ENCODE data around the gene UBE3A. TPM values are rescaled to one million over a fixed set of nuclear protein-coding genes. Genes with fewer than 3 reads are reported as not detected.

UBE3A gene
- total RNA-seq, 1 donor from 2014 or later, result 152 TPM

DNA sequence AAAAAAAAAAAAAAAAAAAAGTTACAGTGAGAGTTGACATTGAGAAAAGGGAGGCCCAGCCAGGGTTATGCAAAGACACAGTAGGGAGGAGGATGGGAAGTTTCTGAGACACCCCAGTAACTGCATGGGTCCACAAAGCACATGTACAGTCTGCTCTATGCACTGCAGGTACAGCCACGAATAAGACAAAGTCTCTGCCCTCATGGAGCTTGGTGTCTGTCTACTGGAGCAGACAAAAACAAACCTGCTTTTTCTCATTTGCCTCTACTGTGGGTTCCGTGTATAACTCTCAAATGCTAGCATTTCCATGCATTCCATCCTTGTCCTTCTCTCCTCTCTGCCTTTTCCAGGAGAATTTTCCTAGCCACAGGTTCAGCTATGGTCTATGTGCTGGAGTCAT, 107.4 kb downstream of the UBE3A start:
- Mint-ChIP-seq H3K4me1 (ENCODE audit: low read depth, unreplicated experiment) (peaks cover 6% of the 10 kb centered on the region), H3K36me3 (ENCODE audit: unreplicated experiment) (peaks cover 27% of the 10 kb centered on the region), H3K9me3 (ENCODE audit: unreplicated experiment) (peaks cover 2% of the 10 kb centered on the region), H3K27ac (ENCODE audit: unreplicated experiment) (no peak overlapping the region), H3K4me3 (ENCODE audit: unreplicated experiment) (no peak overlapping the region), H3K27me3 (ENCODE audit: unreplicated experiment) (peaks cover 8% of the 10 kb centered on the region)
- TF ChIP-seq, protein P1, sequence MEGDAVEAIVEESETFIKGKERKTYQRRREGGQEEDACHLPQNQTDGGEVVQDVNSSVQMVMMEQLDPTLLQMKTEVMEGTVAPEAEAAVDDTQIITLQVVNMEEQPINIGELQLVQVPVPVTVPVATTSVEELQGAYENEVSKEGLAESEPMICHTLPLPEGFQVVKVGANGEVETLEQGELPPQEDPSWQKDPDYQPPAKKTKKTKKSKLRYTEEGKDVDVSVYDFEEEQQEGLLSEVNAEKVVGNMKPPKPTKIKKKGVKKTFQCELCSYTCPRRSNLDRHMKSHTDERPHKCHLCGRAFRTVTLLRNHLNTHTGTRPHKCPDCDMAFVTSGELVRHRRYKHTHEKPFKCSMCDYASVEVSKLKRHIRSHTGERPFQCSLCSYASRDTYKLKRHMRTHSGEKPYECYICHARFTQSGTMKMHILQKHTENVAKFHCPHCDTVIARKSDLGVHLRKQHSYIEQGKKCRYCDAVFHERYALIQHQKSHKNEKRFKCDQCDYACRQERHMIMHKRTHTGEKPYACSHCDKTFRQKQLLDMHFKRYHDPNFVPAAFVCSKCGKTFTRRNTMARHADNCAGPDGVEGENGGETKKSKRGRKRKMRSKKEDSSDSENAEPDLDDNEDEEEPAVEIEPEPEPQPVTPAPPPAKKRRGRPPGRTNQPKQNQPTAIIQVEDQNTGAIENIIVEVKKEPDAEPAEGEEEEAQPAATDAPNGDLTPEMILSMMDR (IDR thresholded peaks at IDR 0.05; ENCODE audit: partially characterized antibody, unreplicated experiment), result no peak
- DNase-seq, result no peak

DNA sequence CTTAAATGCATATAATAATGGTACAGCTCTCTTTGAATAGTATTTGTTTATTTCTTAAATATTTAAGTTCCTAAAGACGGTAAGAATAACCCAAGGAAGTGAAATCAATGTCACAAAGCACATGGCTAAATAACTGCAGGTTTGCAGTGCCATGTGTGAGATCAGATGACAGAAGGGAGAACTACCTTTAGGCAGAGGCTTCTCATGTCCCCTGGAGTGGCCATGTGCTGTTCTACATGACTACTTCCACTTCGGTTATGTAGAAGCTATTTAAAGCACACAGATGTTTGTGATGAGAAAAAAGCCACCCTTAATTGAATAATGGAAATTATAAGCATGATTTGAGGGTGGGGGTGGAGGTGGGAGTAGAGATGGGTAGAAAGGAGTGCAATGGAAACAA, 109.1 kb downstream of the UBE3A start:
- H3K36me3 Mint-ChIP-seq (ENCODE audit: unreplicated experiment), result peaks cover 16% of the 10 kb centered on the region
- peaks cover 10% of the 10 kb centered on the region for H3K4me1 Mint-ChIP-seq (ENCODE audit: low read depth, unreplicated experiment)
- H3K27me3 Mint-ChIP-seq (ENCODE audit: unreplicated experiment), result peaks cover 5% of the 10 kb centered on the region
- TF ChIP-seq, protein P1 (IDR thresholded peaks at IDR 0.05; ENCODE audit: partially characterized antibody, unreplicated experiment), result no peak
- no peak for DNase-seq
- H3K27ac Mint-ChIP-seq (ENCODE audit: unreplicated experiment), result no peak overlapping the region
- peaks cover 2% of the 10 kb centered on the region for H3K9me3 Mint-ChIP-seq (ENCODE audit: unreplicated experiment)
- no peak overlapping the region for H3K4me3 Mint-ChIP-seq (ENCODE audit: unreplicated experiment)

DNA sequence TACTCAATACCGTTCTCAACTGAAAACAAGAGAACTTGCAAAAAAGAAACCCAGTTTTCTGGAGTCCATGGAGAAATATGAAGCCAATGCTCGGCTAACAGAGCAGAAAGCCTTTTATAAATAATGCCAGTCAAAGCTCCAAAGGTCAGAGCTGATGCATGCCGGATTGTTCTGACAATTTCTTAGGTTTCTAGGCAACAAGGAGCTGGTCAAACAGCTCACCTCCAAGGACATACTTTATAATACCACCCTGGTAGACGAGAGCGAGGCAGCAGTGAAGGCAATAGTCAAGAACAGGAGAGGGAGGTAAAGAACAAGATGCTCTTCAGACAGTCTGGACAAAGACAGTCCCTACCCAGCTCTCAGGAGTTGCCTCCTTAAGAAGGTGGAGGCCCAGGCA, 111.1 kb downstream of the UBE3A start:
- Mint-ChIP-seq H3K9me3 (ENCODE audit: unreplicated experiment) (peaks cover 6% of the 10 kb centered on the region), H3K4me3 (ENCODE audit: unreplicated experiment) (no peak overlapping the region), H3K27me3 (ENCODE audit: unreplicated experiment) (peaks cover 6% of the 10 kb centered on the region), H3K36me3 (ENCODE audit: unreplicated experiment) (peaks cover 7% of the 10 kb centered on the region), H3K4me1 (ENCODE audit: low read depth, unreplicated experiment) (peaks cover 10% of the 10 kb centered on the region), H3K27ac (ENCODE audit: unreplicated experiment) (no peak overlapping the region)
- DNase-seq, result no peak
- TF ChIP-seq, protein P1 (IDR thresholded peaks at IDR 0.05; ENCODE audit: partially characterized antibody, unreplicated experiment), result no peak

GRCh38 chr15:25325187-25325586, 113.6 kb downstream of the UBE3A start:
- no peak overlapping the region for H3K4me3 Mint-ChIP-seq (ENCODE audit: unreplicated experiment)
- peaks cover 22% of the 10 kb centered on the region for H3K36me3 Mint-ChIP-seq (ENCODE audit: unreplicated experiment)

GRCh38 chr15:25323420-25323819, 115.4 kb downstream of the UBE3A start:
- Mint-ChIP-seq H3K4me1 (ENCODE audit: low read depth, unreplicated experiment) (peaks cover 4% of the 10 kb centered on the region), H3K9me3 (ENCODE audit: unreplicated experiment) (peaks cover 20% of the 10 kb centered on the region), H3K36me3 (ENCODE audit: unreplicated experiment) (peaks cover 22% of the 10 kb centered on the region), H3K27me3 (ENCODE audit: unreplicated experiment) (peaks cover 5% of the 10 kb centered on the region), H3K27ac (ENCODE audit: unreplicated experiment) (no peak overlapping the region), H3K4me3 (ENCODE audit: unreplicated experiment) (no peak overlapping the region)
- no peak for DNase-seq
- TF ChIP-seq, protein P1 (IDR thresholded peaks at IDR 0.05; ENCODE audit: partially characterized antibody, unreplicated experiment), result no peak

More at GRCh38 chr15:25325187-25325586, 113.6 kb downstream of the UBE3A start:
- H3K27ac Mint-ChIP-seq (ENCODE audit: unreplicated experiment), result no peak overlapping the region
- H3K27me3 Mint-ChIP-seq (ENCODE audit: unreplicated experiment), result peaks cover 5% of the 10 kb centered on the region
- DNase-seq, result no peak
- TF ChIP-seq, protein P1 (IDR thresholded peaks at IDR 0.05; ENCODE audit: partially characterized antibody, unreplicated experiment), result no peak
- H3K4me1 Mint-ChIP-seq (ENCODE audit: low read depth, unreplicated experiment), result peaks cover 5% of the 10 kb centered on the region
- peaks cover 11% of the 10 kb centered on the region for H3K9me3 Mint-ChIP-seq (ENCODE audit: unreplicated experiment)

Data from glutamatergic neuron (in vitro differentiated cells).